HL-60 (cell line): ENCODE measurements around the gene HOTAIR.

Experiments used
- DNase-seq, 2 experiments: peaks; one replicate each; pipeline ENCODE4 v3.0.0-alpha.2; 2010 to 2020; ENCODE audit warnings: low read depth in 1 of 2, low spot score in 1 of 2
- H3K27ac ChIP-seq: fragments of 250-450 bp; sonication (Bioruptor Pico); replicated peaks from 2 replicates; pipeline ENCODE4 v1.5.1; 2020; ENCODE audit warnings: mild to moderate bottlenecking, moderate library complexity
- H3K27me3 ChIP-seq: fragments of 250-450 bp; sonication (Bioruptor Pico); 2 replicates; pipeline ENCODE4 v1.5.1; 2021; ENCODE audit warnings: mild to moderate bottlenecking, moderate library complexity; ENCODE audit not compliant: insufficient read depth, poor library complexity, severe bottlenecking
- H3K4me3 ChIP-seq: replicated peaks from 2 replicates; pipeline ENCODE4 v1.5.1; 2011; ENCODE audit warnings: mild to moderate bottlenecking, control low read depth, low read length; ENCODE audit not compliant: insufficient read depth
- CTCF ChIP-seq: IDR thresholded peaks from one replicate; pipeline ENCODE4 v1.5.1; 2011; ENCODE audit warnings: low read length, control low read depth, inconsistent platforms; ENCODE audit not compliant: insufficient read depth
- GABPA ChIP-seq: IDR thresholded peaks from 2 replicates; pipeline ENCODE4 v1.6.1; 2012; ENCODE audit warnings: low read depth
- POLR2AphosphoS5 ChIP-seq: IDR thresholded peaks from 2 replicates; pipeline ENCODE4 v1.6.1; 2012; ENCODE audit warnings: low read depth
- REST ChIP-seq: IDR thresholded peaks from 2 replicates; pipeline ENCODE4 v1.6.1; 2012; ENCODE audit warnings: low read depth; ENCODE audit not compliant: insufficient replicate concordance
- SPI1 ChIP-seq: IDR thresholded peaks from 2 replicates; pipeline ENCODE4 v1.6.1; 2012; ENCODE audit warnings: low read depth, mild to moderate bottlenecking, borderline replicate concordance

HOTAIR gene

GRCh38 chr12:53972152-53972702 is 2.5 kb downstream of the HOTAIR start:
- H3K27ac ChIP-seq = no peak overlapping the region
- no peak for TF ChIP-seq CTCF
- no peak for TF ChIP-seq SPI1
- TF ChIP-seq REST = no peak
- TF ChIP-seq POLR2AphosphoS5 = no peak
- no peak for TF ChIP-seq GABPA
- no peak for DNase-seq
- peaks cover 92% of the 10 kb centered on the region for H3K27me3 ChIP-seq
- H3K4me3 ChIP-seq = no peak overlapping the region

GRCh38 chr12:53971686-53972085 is 3.1 kb downstream of the HOTAIR start:
- peaks cover 94% of the 10 kb centered on the region for H3K27me3 ChIP-seq

More at GRCh38 chr12:53971686-53972085, 3.1 kb downstream of the HOTAIR start:
- DNase-seq = no peak
- H3K4me3 ChIP-seq = no peak overlapping the region
- H3K27ac ChIP-seq = no peak overlapping the region
- TF ChIP-seq REST (no peak), CTCF (no peak), SPI1 (no peak), POLR2AphosphoS5 (no peak), GABPA (no peak)
